Nephron progenitor cell (in vitro differentiated cells): ENCODE measurements around the gene PTDSS2.
A peak's percentile ranks its signal among the peaks of the same experiment; 100 is the strongest.

ENCODE experiments used
- DNase-seq: peaks from one replicate; pipeline ENCODE4 v3.0.0; 2021
- H3K27ac Mint-ChIP-seq: 2 replicates; pipeline ENCODE4 v1.8.0; 2021; ENCODE audit warnings: mild to moderate bottlenecking, moderate library complexity, mixed read lengths
- H3K27me3 Mint-ChIP-seq: 2 replicates; pipeline ENCODE4 v1.8.0; 2021; ENCODE audit warnings: mild to moderate bottlenecking, low read depth, mixed read lengths; ENCODE audit not compliant: poor library complexity
- H3K36me3 Mint-ChIP-seq: 2 replicates; pipeline ENCODE4 v1.8.0; 2021; ENCODE audit warnings: low read depth, mixed read lengths
- H3K4me1 Mint-ChIP-seq: 2 replicates; pipeline ENCODE4 v1.8.0; 2021; ENCODE audit warnings: mixed read lengths
- H3K4me3 Mint-ChIP-seq: 2 replicates; pipeline ENCODE4 v1.8.0; 2021; ENCODE audit warnings: mild to moderate bottlenecking, moderate library complexity, mixed read lengths
- H3K9me3 Mint-ChIP-seq: 2 replicates; pipeline ENCODE4 v1.8.0; 2021; ENCODE audit warnings: mild to moderate bottlenecking, moderate library complexity, mixed read lengths
- CTCF ChIP-seq: fragments of 200-600 bp; sonication (generic); IDR thresholded peaks from 2 replicates; pipeline ENCODE4 v1.5.0; 2021; ENCODE audit warnings: antibody characterized with exemption

Gene PTDSS2

GRCh38 chr11:502288-503178 is 52.5 kb downstream of the PTDSS2 start:
- Mint-ChIP-seq H3K4me1 (peaks cover 22% of the 10 kb centered on the region), H3K27ac (no peak overlapping the region), H3K27me3 (peaks cover 1% of the 10 kb centered on the region), H3K9me3 (peaks cover 3% of the 10 kb centered on the region), H3K4me3 (no peak overlapping the region), H3K36me3 (peaks cover 20% of the 10 kb centered on the region)
- no peak for TF ChIP-seq CTCF
- no peak for DNase-seq

DNA sequence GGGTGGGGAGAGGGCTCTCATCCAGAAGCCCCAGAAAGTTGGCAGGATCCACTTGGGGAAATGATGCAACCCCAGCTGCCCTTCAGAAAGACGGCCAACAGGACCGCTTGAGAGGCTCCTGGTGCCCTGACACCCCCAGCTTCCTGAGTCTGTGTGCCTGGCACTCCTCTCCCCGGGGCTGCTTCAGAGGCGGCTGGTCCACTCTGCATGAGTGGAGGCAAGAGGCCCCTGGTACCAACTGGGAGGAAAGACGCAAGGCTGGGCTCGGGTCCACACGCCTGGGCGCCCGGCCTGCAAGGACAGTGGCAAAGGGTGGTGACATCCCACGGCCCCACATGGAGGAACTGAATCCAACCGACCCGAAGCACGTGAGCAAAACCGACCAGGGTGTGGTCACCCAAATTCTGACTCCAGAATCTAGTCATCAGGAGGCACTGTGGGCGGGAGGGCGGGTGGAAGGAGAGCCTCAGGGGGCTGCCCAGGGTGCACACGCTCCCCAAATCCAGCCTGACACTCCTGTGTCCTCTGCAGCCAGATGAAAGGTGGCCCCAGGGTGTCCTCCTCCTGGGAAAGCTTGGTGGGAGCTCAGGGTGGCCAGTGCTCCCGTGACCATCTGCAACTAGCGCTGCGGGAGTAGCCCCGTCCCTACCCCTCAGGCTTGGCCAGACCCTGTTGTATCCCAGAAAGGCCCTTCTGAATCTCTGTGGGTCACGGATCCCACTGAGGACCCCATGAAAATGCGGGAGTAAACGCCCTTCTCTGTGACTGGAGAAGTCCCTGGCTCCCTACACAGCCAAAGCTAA is 53.3 kb downstream of the PTDSS2 start:
- Mint-ChIP-seq H3K27me3 (no peaks in the 10 kb centered on the region), H3K4me3 (no peak overlapping the region), H3K36me3 (peaks cover 11% of the 10 kb centered on the region), H3K9me3 (no peaks in the 10 kb centered on the region), H3K4me1 (peaks cover 19% of the 10 kb centered on the region), H3K27ac (no peak overlapping the region)
- DNase-seq, result no peak
- no peak for TF ChIP-seq CTCF

DNA sequence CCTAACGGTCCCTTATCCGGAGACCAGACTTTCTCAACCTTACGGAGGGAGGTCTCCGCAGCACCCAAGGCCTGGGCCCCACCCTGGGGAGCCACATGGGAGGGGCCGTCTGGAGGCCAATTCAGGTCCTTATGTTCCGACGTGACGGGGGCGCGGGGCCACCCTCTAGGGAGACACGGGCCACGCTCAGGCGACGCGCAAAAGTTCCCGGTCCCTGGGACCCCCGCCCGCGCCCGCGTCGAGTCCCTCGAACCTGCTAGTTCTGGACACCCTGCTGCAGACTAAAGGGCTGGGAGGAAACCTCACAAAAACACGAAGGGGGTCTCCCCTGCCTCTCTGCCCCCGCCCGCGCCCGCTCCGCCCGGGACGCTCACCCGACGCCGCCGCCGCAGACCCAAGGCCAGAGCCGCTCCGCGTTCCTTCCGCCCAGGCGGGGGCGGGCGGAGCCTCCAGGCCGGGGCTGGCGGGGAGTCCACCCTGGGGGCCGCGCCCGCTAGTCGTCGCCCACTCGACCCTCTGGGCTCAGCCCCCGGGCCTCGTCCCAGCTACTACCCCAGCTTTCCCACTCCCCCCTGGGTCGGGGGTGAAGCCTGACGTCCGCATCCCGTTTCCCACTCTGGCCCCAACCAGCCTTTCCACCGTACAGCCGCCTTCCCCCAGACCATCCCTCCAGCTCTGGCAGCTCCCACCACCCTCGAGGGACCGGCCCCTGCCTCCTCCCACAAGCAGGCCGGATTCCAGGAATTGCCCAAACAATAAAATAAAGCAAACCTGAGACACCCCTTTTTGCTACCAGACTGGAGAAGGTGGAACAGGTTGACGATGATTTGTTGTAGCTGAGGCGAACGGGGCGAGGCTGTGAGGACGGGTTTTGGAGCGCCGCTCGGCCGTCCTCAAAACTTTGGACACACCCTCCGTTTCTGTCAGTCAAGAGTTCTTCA is 54.2 kb downstream of the PTDSS2 start:
- no peak for TF ChIP-seq CTCF
- H3K27ac Mint-ChIP-seq, result no peak overlapping the region
- H3K4me1 Mint-ChIP-seq, result peaks cover 19% of the 10 kb centered on the region
- H3K4me3 Mint-ChIP-seq, result peak overlapping the region; percentile 97
- no peaks in the 10 kb centered on the region for H3K27me3 Mint-ChIP-seq
- no peaks in the 10 kb centered on the region for H3K9me3 Mint-ChIP-seq
- no peak for DNase-seq
- peaks cover 9% of the 10 kb centered on the region for H3K36me3 Mint-ChIP-seq

DNA sequence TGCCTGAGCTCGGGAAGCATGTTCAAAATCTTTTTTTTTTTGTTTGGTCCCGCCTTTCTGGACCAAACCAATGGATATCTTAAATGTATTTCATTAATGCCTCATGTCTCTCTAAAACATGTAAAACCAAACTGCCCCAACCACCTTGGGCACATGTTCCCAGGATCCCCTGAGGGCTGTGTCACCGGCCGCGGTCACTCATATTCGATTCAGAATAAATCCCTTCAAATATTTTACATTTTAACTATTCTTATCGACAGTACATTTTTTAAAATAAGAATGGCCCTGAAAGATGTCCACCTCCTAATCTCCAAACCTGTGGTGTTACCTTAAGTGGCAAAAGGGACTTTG is 54.9 kb downstream of the PTDSS2 start:
- Mint-ChIP-seq H3K36me3 (peaks cover 12% of the 10 kb centered on the region), H3K4me1 (peaks cover 19% of the 10 kb centered on the region), H3K9me3 (no peaks in the 10 kb centered on the region), H3K27ac (peak overlapping the region; percentile 48), H3K4me3 (peak overlapping the region; percentile 97), H3K27me3 (no peaks in the 10 kb centered on the region)
- no peak for TF ChIP-seq CTCF
- no peak for DNase-seq

DNA sequence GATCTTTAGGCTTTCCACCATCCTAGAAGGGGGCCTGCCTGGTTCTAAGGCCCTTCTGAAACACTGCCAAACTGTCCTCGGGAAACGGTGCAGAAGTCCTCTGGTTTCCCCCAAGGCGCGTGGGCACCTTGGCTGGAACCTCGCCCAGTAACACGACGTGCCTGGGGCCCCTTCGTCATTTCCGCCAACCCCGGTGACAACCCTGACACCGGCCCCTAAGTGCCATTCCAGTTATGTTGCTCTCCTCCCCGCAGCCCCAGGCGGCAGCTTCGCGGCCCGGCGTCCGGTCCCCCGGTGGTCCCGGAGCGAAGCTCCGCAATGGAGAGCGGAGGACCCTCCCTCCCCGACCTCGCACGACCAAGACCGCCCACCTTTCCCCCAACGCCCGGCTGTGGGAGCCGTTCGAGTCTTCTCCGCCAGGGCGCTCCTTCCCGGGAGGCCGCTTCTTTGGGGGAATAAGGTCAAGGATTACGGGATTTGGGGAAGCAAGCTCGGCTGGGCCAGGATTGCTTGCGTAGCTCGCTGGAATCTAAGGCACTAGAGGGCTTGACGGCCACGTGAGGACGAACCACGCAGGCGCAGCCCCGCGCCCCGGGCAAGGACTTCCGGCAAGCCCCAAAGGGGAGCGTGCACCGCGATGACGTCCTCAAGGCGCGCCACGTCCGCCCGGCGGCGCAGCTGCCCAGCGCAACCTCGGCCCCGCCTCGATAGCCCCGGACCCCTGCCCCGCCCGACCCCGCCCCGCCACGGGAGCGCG is 56.3 kb downstream of the PTDSS2 start:
- H3K4me3 Mint-ChIP-seq, result peak overlapping the region; percentile 97
- H3K27ac Mint-ChIP-seq, result peak overlapping the region; percentile 100
- no peaks in the 10 kb centered on the region for H3K9me3 Mint-ChIP-seq
- H3K27me3 Mint-ChIP-seq, result no peaks in the 10 kb centered on the region
- H3K4me1 Mint-ChIP-seq, result peaks cover 19% of the 10 kb centered on the region
- H3K36me3 Mint-ChIP-seq, result peaks cover 22% of the 10 kb centered on the region
- no peak for TF ChIP-seq CTCF
- DNase-seq, result peak; percentile 98
